Measurements from ENCODE around the gene MYO3B. TPM values are rescaled to one million over a fixed set of nuclear protein-coding genes. Genes with fewer than 3 reads are reported as not detected.

The MYO3B gene
- total and polyA plus RNA-seq, 2 of the 8 experiments (the other 6 are each of a cell fraction or from before 2014, with no cell fraction given): 0.17 to 0.19 TPM

GRCh38 chr2:170321526-170321925 is 143.6 kb downstream of the MYO3B start:
- H3K56ac ChIP-seq (replicated peaks; ENCODE audit: insufficient read length, low read depth, low read length): no peak overlapping the region
- WGBS, 2 experiments (ENCODE audit: extremely low coverage in 1 of 2, insufficient coverage in 1 of 2, insufficient read length in 1 of 2, insufficient replicate concordance in 2 of 2, low coverage in 1 of 2, low lambda C conversion rate in 2 of 2, missing lambda C conversion rate in 1 of 2): 90% methylated on average over 3 of the region's 3 CpGs; no CpG with 5 or more reads in 1 of the 2 experiments
- DNase-seq (ENCODE audit: low read depth in 1 of 2, low spot score in 2 of 2) (no peak), FAIRE-seq (no peak)
- no peak overlapping the region for H2AK5ac ChIP-seq (ENCODE audit: low read depth, low read length)
- no peak for TF ChIP-seq CHD1 (IDR thresholded peaks at IDR 0.05; ENCODE audit: low read depth, low read length)
- TF ChIP-seq SAP30 (IDR thresholded peaks at IDR 0.05; ENCODE audit: insufficient read depth, insufficient replicate concordance, low read length): no peak
- no peak for TF ChIP-seq SIN3A (conservative IDR thresholded peaks at IDR 0.05 in 1 of 2, IDR thresholded peaks at IDR 0.05 in 1 of 2; ENCODE audit: low read depth in 1 of 2, low read length in 2 of 2)
- TF ChIP-seq CTCF (IDR thresholded peaks at IDR 0.05; ENCODE audit: control extremely low read depth in 1 of 3, insufficient read depth in 1 of 3, low read depth in 1 of 3, low read length in 3 of 3): no peak
- TF ChIP-seq BRCA1 (IDR thresholded peaks at IDR 0.05; ENCODE audit: low read depth, low read length): no peak
- TF ChIP-seq FOSL1 (IDR thresholded peaks at IDR 0.05; ENCODE audit: insufficient read depth, low read depth, low read length): no peak
- TF ChIP-seq RAD21 (IDR thresholded peaks at IDR 0.05 in 1 of 2, conservative IDR thresholded peaks at IDR 0.05 in 1 of 2; ENCODE audit: low read depth in 2 of 2, low read length in 2 of 2): no peak
- TF ChIP-seq CTBP2 (IDR thresholded peaks at IDR 0.05; ENCODE audit: borderline replicate concordance, insufficient read depth, insufficient read length, low read length): no peak
- no peak for TF ChIP-seq ZNF274 (IDR thresholded peaks at IDR 0.05; ENCODE audit: borderline replicate concordance, extremely low read depth, low read length)
- TF ChIP-seq KDM4A (IDR thresholded peaks at IDR 0.05; ENCODE audit: low read depth, low read length, severe bottlenecking): no peak
- no peaks in the 10 kb centered on the region for H3K79me1 ChIP-seq (ENCODE audit: low read depth, low read length)
- H3K79me2 ChIP-seq (ENCODE audit: control insufficient read depth in 1 of 2, insufficient read depth in 2 of 2, low read length in 2 of 2): no peaks in the 10 kb centered on the region
- H2BK120ac ChIP-seq (replicated peaks; ENCODE audit: low read depth, low read length): no peak overlapping the region
- ChIA-PET POLR2A (ENCODE audit: partially characterized antibody) (no interaction called here), CTCF (ENCODE audit: partially characterized antibody) (interaction anchor here (0.6 to 3.6 kb wide), 4 partner anchors 9 to 352 kb away, joined by 3 to 12 read pairs (median 3); no protein-coding TSS in a partner anchor)
- no peak overlapping the region for H2BK20ac ChIP-seq (ENCODE audit: low read length)
- H2BK15ac ChIP-seq (ENCODE audit: low read length): no peak overlapping the region
- H3K18ac ChIP-seq (ENCODE audit: extremely low read depth, low read length): no peak overlapping the region
- no peaks in the 10 kb centered on the region for H3K4me1 ChIP-seq (replicated peaks in 1 of 4; ENCODE audit: control insufficient read depth in 3 of 4, insufficient read depth in 4 of 4, low read length in 3 of 4)
- no peak overlapping the region for H2AFZ ChIP-seq (ENCODE audit: low read length)
- H4K5ac ChIP-seq (ENCODE audit: insufficient read length, low read depth, low read length): no peak overlapping the region
- H4K91ac ChIP-seq (replicated peaks; ENCODE audit: insufficient read length, low read length): no peak overlapping the region
- H4K8ac ChIP-seq (ENCODE audit: extremely low read depth, insufficient read depth, low read length): no peak overlapping the region
- peaks cover 0 to 3% (median 0%) of the 10 kb centered on the region in 4 experiments; a peak in 2 of 8 replicates for H3K36me3 ChIP-seq (ENCODE audit: control insufficient read depth in 2 of 4, insufficient read depth in 4 of 4, low read length in 3 of 4)
- H2BK12ac ChIP-seq (ENCODE audit: low read depth, low read length): no peak overlapping the region
- H3K4me3 ChIP-seq (ENCODE audit: extremely low read depth in 1 of 4, insufficient read depth in 2 of 4, low read depth in 3 of 4, low read length in 4 of 4): no peak overlapping the region
- peaks cover 3 to 6% of the 10 kb centered on the region in 2 experiments; a peak in 3 of 4 replicates for H3K9me3 ChIP-seq (ENCODE audit: insufficient read depth in 2 of 2, low read depth in 1 of 2, low read length in 1 of 2)
- H3K23ac ChIP-seq (ENCODE audit: insufficient read length): no peak overlapping the region
- H2BK5ac ChIP-seq (ENCODE audit: low read depth, low read length): no peak overlapping the region
- no peaks in the 10 kb centered on the region for H3K27me3 ChIP-seq (replicated peaks in 1 of 4; ENCODE audit: control insufficient read depth in 3 of 4, extremely low read depth in 1 of 4, insufficient read depth in 3 of 4, low read length in 3 of 4)
- no peak overlapping the region for H3K4ac ChIP-seq (replicated peaks; ENCODE audit: insufficient read length, low read depth, low read length)
- H3K9ac ChIP-seq (replicated peaks in 1 of 4; ENCODE audit: extremely low read depth in 1 of 4, low read depth in 3 of 4, low read length in 3 of 4): no peak overlapping the region
- H3K14ac ChIP-seq (ENCODE audit: insufficient read length): no peak overlapping the region
- no peaks in the 10 kb centered on the region for H4K20me1 ChIP-seq (replicated peaks in 1 of 2; ENCODE audit: control insufficient read depth in 1 of 2, insufficient read depth in 2 of 2, low read length in 2 of 2)
- H3K4me2 ChIP-seq (ENCODE audit: insufficient read depth in 1 of 2, low read depth in 2 of 2, low read length in 2 of 2): no peak overlapping the region
- H3K27ac ChIP-seq (ENCODE audit: low read depth, low read length): no peak overlapping the region
- no peaks in the 10 kb centered on the region for H3K23me2 ChIP-seq (ENCODE audit: low read depth, low read length)
